ENCODE results near the gene ZDHHC17. TPM values are rescaled to one million over a fixed set of nuclear protein-coding genes. Genes with fewer than 3 reads are reported as not detected.

The ZDHHC17 gene
- total RNA-seq, 6 experiments from 2014 or later: 7.7 to 12.2 (median 9.5) TPM

GRCh38 chr12:76888775-76889174 lies 124.9 kb downstream of the ZDHHC17 start:
- H3K4me1 ChIP-seq: no peaks in the 10 kb centered on the region
- intact Hi-C loops (cut with DNase I): no loop called here
- H3K27me3 ChIP-seq: no peaks in the 10 kb centered on the region
- DNase-seq: no peak
- H3K36me3 ChIP-seq: no peaks in the 10 kb centered on the region
- H3K27ac ChIP-seq: no peak overlapping the region
- no CpG with 5 or more reads among the region's 1 CpG for WGBS (ENCODE audit: insufficient coverage, low coverage, low lambda C conversion rate, missing lambda C conversion rate)
- TF ChIP-seq CTCF (IDR thresholded peaks at IDR 0.05) (no peak), POLR2A (IDR thresholded peaks at IDR 0.05) (no peak)
- ATAC-seq: no peak
- H3K9me3 ChIP-seq: no peaks in the 10 kb centered on the region
- H3K4me3 ChIP-seq: no peak overlapping the region

- intact Hi-C loops (cut with DNase I): no loop called here
- DNase-seq: no peak
- H3K9me3 ChIP-seq: peaks cover 0 to 5% (median 0%) of the 10 kb centered on the region in 4 donors
- no peaks in the 10 kb centered on the region for H3K27me3 ChIP-seq
- no peak for TF ChIP-seq POLR2A (IDR thresholded peaks at IDR 0.05)
- TF ChIP-seq CTCF (IDR thresholded peaks at IDR 0.05): no peak
- peak in 1 of 4 donors; percentile 31 for ATAC-seq
- no peak overlapping the region for H3K27ac ChIP-seq
- 47% methylated on average over 8 of the region's 8 CpGs for WGBS (ENCODE audit: insufficient coverage, low coverage, low lambda C conversion rate, missing lambda C conversion rate)
- no peak overlapping the region for H3K4me3 ChIP-seq
- no peaks in the 10 kb centered on the region for H3K4me1 ChIP-seq
- no peaks in the 10 kb centered on the region for H3K36me3 ChIP-seq
Observed at GRCh38 chr12:76890151-76891143, 126.5 kb downstream of the ZDHHC17 start.

GRCh38 chr12:76891609-76892008 lies 127.7 kb downstream of the ZDHHC17 start:
- TF ChIP-seq POLR2A (IDR thresholded peaks at IDR 0.05) (no peak), CTCF (IDR thresholded peaks at IDR 0.05) (no peak)
- Histone ChIP-seq H3K27ac (no peak overlapping the region), H3K4me1 (no peaks in the 10 kb centered on the region), H3K27me3 (no peaks in the 10 kb centered on the region), H3K4me3 (no peak overlapping the region), H3K9me3 (peaks cover 0 to 5% (median 0%) of the 10 kb centered on the region in 4 donors), H3K36me3 (no peaks in the 10 kb centered on the region)
- WGBS (ENCODE audit: insufficient coverage, low coverage, low lambda C conversion rate, missing lambda C conversion rate): 85% methylated on average over 3 of the region's 3 CpGs
- DNase-seq (no peak), ATAC-seq (no peak)
- intact Hi-C loops (cut with DNase I): no loop called here

- ATAC-seq (no peak), DNase-seq (no peak)
- Histone ChIP-seq H3K27ac (no peak overlapping the region), H3K4me3 (no peak overlapping the region), H3K9me3 (peaks cover 0 to 5% (median 0%) of the 10 kb centered on the region in 4 donors), H3K4me1 (no peaks in the 10 kb centered on the region), H3K27me3 (no peaks in the 10 kb centered on the region), H3K36me3 (no peaks in the 10 kb centered on the region)
- TF ChIP-seq CTCF (IDR thresholded peaks at IDR 0.05): no peak
- no peak for TF ChIP-seq POLR2A (IDR thresholded peaks at IDR 0.05)
- intact Hi-C loops (cut with DNase I): no loop called here
- WGBS (ENCODE audit: insufficient coverage, low coverage, low lambda C conversion rate, missing lambda C conversion rate): 83% methylated on average over 1 of the region's 5 CpGs
Observed at GRCh38 chr12:76895796-76896195, 131.9 kb downstream of the ZDHHC17 start.
